Fibroblast of villous mesenchyme (primary cell): ENCODE measurements around the gene VAT1L. TPM values are rescaled to one million over a fixed set of nuclear protein-coding genes. Genes with fewer than 3 reads are reported as not detected.

ENCODE experiments used
- DNase-seq: peaks from one replicate; pipeline ENCODE4 v3.0.0-alpha.2; 2010; ENCODE audit warnings: low read depth
- H3K4me3 ChIP-seq: 2 replicates; pipeline ENCODE4 v1.5.1; 2011; ENCODE audit warnings: low read depth, mild to moderate bottlenecking, low read length
- total RNA-seq: library from RNA; depleted of rRNA; stranded (reverse); fragments of >200 nt; gene quantifications from 2 replicates; pipeline ENCODE4 v1.2.3, GENCODE V29; 2012
- TF ChIP-seq, protein P1 (sequence below): IDR thresholded peaks from 2 replicates; pipeline ENCODE4 v1.5.1; 2012; ENCODE audit warnings: low read depth, mild to moderate bottlenecking, low read length; ENCODE audit not compliant: insufficient read depth

VAT1L gene
- total RNA-seq, 1 donor: 37.6 TPM

DNA sequence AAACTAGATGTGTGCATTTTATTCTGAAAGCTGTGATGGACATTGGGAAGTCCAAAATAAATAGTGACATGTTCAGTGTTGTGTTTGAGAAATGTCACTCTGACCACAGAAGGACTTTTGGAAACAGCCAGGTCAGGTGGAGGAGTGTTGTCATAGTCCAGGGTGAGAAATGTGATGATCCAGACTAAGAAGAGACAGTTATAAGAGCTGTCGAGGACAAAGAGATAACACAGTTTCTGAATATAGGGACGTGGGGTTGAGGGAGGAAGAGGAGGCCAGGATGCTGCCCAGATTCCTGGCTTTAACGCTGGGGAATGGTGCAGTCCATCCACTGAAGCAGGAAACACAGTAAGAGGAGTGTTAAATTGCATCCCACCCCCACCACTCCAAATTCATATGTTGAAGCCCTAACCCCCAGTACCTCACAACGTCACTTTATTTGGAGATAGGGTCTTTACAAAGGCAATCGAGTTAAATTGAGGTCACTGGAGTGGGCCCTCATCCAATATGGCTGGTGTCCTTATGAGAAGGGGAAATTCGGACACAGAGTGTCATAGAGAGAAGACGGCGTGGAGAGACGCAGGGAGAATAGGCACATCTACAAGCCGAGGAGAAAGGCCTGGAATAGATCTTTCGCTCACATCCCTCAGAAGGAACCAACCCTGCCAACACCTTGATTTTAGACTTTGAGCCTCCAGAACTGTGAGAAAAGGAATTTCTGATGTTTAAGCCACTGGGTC lies 71.3 kb downstream of the VAT1L start:
- DNase-seq: no peak
- no peak overlapping the region for H3K4me3 ChIP-seq
- TF ChIP-seq, protein P1, sequence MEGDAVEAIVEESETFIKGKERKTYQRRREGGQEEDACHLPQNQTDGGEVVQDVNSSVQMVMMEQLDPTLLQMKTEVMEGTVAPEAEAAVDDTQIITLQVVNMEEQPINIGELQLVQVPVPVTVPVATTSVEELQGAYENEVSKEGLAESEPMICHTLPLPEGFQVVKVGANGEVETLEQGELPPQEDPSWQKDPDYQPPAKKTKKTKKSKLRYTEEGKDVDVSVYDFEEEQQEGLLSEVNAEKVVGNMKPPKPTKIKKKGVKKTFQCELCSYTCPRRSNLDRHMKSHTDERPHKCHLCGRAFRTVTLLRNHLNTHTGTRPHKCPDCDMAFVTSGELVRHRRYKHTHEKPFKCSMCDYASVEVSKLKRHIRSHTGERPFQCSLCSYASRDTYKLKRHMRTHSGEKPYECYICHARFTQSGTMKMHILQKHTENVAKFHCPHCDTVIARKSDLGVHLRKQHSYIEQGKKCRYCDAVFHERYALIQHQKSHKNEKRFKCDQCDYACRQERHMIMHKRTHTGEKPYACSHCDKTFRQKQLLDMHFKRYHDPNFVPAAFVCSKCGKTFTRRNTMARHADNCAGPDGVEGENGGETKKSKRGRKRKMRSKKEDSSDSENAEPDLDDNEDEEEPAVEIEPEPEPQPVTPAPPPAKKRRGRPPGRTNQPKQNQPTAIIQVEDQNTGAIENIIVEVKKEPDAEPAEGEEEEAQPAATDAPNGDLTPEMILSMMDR: no peak

DNA sequence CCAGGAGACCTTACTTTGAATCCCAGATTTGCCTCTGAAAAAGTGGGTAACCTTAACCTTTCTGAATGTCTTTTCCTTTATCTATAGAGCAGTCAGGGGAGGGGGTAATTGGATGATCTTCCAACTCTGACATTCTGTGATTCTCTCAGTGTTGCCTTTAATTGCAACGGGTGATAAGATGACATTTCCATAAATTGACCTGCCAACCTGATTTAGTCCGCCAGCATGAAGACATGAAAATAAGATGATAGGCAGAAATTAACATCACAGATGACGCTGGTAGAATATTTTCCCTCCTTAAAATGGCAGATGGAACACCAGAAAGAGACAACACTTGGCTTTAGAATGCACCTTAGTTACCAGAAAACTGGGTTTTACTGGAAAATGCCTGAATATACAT lies 72.6 kb downstream of the VAT1L start:
- DNase-seq: no peak
- H3K4me3 ChIP-seq: no peak overlapping the region
- TF ChIP-seq, protein P1: no peak

DNA sequence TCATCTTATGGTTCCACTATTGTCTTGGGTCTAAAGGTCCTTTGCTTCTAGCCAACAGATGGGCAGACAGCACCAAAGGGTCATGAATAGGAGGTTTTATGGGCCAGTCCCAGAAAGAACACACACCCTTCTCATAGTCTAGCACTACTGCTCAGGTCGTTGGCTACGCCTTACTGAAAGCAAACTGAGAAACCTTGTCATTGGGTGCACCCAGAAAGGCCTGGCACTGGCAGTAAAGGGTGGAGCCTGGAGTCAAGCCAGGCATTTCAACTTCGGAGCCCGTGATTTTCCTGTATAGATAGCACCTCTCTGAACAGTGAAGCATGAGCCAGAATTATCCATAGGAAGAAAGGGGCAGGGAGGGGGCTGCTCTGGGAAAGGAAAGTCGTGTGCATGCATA lies 74.9 kb downstream of the VAT1L start:
- DNase-seq: no peak

DNA sequence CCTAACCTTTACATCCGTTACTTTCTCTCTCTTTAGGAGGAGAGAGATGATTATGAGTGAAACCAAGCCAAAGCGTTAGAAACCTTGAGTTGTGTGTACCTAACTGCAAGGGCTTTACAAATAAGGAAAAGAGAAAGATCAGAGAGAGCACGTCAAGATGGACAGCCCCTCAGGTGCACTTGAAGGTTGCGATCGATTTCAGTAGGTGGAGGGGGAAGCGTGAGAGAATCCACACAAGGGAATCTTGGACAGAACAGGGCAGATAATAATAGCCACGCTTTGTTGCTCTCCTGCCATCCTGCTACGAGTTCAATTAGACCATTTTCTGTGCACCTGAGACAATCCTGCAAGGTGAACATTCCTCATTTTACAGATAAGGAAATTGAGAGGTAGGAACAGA lies 78.4 kb downstream of the VAT1L start:
- no peak for DNase-seq
- no peak overlapping the region for H3K4me3 ChIP-seq
- TF ChIP-seq, protein P1: no peak

More for the DNA sequence above, 74.9 kb downstream of the VAT1L start:
- no peak overlapping the region for H3K4me3 ChIP-seq
- TF ChIP-seq, protein P1: no peak

DNA sequence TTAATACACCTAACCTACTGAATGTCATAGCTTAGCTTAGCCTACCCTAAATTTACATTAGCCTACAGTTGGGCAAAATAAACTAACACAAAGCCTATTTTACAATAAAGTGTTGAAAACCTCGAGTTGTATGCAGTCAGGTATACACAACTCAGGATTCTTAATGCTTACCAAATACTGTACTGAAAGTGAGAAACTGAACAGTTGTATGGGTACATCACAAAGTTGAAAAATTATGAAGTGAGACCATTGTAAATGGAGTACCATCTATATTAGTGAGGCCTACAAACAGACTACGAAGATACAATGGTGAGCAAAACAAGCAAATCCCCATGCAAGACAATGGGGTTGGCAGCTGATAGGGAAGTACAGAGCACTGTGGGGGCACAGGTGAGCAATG lies 79.7 kb downstream of the VAT1L start:
- no peak for DNase-seq
- TF ChIP-seq, protein P1: no peak
- H3K4me3 ChIP-seq: no peak overlapping the region

DNA sequence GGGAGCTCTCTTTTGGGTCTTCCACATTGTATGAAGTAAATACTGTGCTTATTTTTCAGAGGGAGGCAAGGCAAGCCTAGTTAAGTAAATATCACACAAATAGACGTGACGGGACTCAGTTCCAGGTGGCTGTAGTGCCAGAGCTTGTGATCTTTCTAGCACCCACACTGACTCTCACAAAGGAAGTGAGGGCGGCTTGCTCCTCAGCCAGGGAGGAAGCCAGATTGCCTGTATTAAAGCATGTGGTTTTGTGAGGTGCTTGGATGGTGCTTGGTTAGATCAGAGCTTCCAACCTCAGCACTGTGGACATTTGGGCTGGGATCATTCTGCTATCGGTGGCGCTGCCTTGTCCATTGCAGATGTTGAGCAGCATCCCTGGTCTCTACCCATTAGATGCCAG lies 80.1 kb downstream of the VAT1L start:
- TF ChIP-seq, protein P1: no peak

More for the DNA sequence above, 80.1 kb downstream of the VAT1L start:
- no peak overlapping the region for H3K4me3 ChIP-seq
- no peak for DNase-seq
